NCI-H345 (cell line): ENCODE results near the gene PKD1L1.
"Not testable (repeated sequence)": the region's sequence is repeated elsewhere in the genome, so short reads cannot be mapped to it uniquely, and the experiment has no call there.

Experiments
- DNase-seq: peaks from one replicate; lab custom pipeline; 2025; lab: John Stamatoyannopoulos, UW

Gene PKD1L1

DNA sequence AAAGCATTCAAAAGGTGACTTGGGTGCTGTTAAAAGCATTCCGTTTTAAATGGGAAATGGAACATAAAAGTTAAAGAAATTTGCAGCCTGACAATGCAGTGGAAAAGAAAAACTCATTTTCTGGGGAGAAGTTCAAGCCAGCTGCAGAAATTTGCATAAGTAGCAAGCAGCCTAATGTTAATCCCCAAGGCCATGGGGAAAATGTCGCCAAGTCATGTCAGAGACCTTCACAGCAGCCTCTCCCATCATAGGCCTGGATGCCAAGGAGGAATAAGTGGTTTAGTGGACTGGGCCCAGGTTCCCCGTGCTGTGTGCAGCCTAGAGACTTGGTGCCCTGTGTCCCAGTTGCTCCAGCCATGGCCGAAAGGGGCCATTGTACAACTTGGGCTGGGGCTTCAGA is 154.2 kb downstream of the PKD1L1 start:
- no peak for DNase-seq

DNA sequence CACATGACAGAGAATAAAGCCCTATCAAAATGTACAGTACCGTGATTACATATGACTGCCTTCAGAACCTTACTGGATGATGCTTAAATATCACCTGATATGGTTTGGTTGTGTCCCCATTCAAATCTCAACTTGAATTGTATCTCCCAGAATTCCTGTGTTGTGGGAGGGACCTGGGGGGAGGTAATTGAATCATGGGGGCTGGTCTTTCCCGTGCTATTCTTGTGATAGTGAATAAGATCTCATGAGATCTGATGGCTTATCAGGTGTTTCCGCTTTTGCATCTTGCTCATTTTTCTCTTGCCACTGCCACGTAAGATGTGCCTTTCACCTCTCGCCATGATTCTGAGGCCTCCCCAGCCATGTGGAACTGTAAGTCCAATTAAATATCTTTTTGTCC is 155.1 kb downstream of the PKD1L1 start:
- not testable (repeated sequence) for DNase-seq

DNA sequence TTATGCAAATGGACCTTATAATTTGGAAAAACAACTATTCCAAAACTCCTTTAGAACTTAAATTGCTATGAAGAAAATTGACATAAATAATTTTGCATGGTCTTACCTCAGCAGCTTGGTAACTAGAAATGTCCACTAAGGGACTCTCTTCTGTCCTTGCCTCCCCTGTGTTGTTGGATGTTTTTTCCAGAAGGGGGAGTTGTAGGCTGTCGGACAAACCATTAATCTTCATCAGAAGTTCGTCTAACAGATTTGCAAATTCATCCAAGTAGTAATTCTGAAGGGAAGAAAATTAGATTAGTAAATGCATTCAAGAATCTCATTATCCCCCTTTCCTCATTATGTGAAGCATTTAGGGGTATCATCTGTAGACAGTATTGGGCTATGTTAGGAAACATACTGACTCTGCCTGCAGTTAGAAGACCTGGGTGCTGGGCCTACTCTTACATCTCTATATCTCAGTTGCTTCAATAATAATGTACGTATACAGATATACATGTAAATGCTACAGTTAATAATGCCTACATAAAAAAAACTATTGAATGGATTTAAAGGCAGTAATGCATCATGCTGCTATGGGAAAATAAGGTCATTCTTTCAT is 155.6 kb downstream of the PKD1L1 start:
- no peak for DNase-seq

DNA sequence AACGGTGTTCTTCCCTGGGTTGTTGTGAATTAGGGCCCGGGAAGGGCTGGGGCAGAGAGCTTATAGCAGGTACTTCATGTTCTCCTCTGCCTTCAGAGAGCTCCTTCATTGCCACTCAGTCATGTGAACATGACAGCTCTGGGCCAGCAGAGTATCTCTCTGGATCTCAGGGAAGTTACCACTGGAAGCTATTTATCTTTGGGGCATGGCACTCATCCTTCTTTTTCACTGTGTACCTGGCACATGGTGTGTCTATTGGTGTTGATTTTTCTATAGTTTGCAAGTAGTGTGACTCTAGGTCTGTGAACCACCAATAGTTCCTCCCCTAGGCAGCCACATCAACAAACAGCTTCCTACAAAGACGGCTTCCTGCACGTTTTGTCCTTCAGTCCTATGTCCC is 156.6 kb downstream of the PKD1L1 start:
- DNase-seq, result no peak

DNA sequence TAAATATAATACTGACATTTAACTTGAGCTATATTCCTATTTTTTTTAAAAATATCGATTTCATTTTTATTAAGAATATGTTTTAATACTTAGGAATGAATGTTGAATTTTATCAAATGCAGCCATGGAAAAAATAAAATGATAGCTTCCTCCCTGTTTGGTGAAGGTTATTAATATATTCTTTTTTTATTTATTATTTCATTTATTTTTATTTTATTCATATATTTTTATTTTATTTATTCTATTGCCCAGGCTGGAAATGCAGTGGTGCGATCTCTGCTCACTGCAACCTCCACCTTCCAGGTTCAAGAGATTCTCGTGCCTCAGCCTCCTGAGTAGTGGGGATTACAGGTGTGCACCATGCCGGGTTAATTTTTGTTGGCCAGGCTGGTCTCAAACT is 160.2 kb downstream of the PKD1L1 start:
- no peak for DNase-seq

DNA sequence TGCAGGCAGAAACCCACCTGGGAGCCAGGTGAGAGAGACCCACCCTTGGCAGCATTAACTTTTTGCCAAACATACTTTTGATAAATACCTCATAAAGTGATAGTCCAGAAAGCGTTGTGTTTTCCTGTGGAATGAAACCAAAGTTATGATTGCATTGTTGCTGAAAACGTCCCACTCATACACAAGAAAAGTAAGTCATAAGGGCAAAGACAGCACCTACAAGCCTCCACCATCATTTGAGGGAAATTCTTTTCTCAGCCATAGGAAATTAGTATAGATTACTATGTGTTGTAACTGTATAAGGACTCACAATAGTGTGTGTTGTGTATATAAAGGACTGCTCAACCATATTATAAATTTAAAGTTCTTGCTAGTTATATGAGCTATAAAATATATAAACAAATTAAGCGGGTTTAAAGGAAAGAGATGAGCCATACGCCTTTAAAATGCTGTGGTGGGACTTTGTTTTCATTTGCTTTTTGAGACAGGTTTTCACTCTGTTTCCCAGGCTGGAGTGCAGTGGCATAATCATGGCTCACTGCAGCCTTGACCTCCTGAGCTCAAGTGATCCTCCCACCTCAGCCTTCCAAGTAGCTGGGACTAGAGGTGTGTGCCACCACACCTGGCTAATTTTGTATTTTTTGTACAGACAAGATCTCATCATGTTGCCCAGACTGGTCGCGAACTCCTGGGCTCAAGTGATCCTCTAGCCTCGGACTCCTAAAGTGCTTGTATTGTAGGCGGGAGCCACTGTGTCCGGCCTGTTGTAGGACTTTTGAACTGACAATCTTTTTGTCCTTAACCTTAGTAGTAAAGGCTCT is 160.8 kb downstream of the PKD1L1 start:
- no peak for DNase-seq

DNA sequence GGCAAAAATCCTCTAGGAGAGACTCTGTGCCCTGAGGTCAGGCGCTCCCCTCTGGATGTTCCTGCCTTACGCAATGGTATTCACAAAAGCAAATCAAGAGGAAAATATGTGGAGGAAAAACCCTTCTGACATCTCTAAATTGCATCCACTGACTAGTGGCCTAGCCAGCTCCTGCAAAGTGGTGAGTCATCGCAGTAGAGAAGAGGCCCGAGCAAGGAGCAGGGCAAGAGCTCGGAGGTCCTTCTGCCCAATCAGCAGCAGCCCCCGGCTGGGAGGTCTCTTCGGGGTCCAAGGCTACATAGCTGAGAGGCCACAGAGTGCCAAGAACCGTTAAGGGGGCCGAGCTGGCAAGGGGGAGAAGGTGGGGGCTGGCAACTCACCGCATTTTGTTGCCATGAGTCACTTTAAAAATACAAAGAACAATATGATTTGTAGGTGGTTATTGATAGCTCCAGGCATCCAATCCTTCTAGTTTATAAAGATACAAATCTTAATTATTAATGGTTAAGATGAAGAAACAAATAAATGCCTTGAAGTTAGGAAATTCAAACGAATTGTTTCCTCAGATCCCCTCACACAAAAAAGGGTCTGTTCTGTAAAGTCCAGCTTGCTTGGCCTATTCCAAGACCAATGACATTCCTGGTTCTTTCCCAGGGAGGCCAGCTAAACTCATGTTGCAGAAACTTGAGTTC is 161.6 kb downstream of the PKD1L1 start:
- no peak for DNase-seq

DNA sequence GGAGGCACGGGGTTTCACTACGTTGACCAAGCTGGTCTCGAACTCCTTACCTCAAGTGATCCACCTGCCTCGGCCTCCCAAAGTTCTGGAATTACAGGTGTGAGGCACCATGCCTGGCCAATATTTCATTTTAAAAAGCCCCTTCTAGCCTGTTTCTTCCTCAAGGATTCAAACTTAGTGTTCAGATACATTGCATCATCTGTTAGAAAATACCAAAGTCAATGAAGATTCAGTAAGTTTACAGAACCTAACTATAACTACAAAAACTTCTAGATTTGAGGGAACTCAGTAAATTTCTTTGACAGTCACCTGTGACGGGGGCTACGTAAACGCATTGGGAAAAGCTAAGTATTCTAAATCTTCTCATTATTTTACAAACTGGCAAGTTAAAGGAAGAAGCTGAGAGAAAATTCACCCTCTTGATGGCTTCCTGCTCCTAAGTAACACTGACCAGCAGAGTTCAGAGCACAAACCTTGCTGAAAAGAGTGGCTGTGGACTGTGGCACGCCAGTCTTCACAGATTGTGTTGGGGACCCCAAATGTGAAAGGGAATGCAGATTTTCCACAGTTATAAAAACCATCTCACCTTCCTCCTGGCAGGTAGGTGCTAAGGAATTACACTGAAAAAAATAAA is 162.2 kb downstream of the PKD1L1 start:
- DNase-seq, result no peak

DNA sequence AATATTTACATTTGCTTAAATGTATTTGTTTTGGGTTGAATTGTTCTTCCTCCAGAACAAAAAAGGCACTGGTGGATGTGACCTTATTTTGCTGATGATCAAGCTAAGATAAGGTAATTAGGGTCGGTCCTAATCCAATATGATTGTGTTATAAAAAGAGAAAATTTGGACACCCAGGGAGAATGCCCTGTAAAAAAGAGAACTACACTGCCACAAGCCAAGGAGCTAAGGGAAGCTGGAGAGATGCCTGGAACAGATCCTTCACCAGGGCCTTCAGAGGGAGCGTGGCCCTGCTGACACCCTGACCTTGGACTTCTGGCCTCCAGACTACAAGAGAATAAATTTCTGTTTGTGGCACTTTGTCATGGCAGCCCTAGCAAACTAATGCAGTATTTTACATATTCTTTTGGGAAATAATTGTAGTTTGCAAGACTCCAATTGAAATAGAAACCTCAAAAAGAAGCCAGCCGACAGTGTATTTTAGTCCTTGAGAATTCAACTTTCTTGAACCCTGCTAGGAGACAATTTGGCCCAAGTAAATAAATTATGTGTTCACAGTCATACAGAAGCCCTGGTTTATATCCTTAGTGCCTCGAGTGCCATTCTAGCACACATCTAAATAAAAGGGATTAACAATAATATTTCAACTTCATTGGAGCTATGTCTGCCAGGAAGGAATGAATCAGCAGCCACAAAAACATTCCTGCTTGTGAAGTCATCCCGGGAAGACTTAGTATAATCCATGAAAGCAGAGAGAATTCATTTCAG is 164.6 kb downstream of the PKD1L1 start:
- no peak for DNase-seq

DNA sequence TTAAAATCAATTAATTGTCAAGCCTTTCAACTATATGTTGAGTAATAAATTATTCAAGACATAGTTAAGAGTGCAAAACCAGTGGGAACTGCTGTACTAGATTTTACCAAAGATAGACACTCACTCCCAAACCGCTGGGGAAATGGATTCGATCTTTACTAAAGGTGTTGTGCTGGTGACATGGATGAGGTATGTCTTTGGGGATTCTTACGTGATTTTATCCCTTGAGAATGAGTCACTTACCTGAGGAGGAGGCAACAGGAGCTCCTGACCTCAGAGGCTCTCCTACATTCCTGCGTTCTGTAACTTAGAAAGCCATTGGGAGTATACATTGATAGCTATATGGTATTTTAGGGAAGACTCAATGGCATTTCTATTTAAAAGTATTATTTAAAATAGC is 165.5 kb downstream of the PKD1L1 start:
- no peak for DNase-seq

DNA sequence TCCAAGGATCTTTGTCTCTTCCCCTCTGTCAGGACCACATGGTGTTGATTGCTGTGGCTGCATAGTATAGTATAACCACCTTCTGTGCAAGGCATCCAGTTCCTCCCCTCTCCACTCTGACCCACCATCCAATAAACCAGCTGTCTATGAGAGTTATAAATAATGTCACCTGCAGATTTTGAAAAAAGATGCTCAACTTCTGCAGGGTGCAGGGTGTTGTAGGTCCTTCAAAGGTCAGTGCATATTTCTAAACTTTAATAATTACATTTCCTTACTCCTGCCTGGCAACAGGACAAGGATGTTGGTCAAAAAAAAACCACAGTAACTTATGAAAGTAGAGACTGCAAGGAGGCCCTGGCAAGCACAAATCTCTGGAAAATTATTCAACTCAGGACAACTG is 166.2 kb downstream of the PKD1L1 start:
- DNase-seq, result no peak

DNA sequence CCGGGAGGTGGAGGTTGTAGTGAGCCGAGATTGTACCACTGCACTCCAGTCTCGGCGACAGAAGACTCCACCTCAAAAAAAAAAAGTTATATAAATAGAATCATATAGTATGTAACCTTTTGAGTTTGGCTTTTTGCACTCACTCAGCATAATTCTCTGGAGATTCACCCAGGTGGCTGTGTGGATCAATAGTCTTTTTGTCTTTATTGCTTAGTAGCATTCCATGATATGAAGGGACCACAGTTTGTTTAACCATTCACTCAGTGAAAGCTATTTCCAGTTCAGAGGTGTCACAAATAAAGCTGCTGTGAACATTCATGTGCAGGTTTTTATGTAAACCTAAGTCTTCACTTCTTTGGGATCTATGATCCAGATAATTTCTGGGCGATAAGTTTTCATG is 167.7 kb downstream of the PKD1L1 start:
- DNase-seq, result no peak

DNA sequence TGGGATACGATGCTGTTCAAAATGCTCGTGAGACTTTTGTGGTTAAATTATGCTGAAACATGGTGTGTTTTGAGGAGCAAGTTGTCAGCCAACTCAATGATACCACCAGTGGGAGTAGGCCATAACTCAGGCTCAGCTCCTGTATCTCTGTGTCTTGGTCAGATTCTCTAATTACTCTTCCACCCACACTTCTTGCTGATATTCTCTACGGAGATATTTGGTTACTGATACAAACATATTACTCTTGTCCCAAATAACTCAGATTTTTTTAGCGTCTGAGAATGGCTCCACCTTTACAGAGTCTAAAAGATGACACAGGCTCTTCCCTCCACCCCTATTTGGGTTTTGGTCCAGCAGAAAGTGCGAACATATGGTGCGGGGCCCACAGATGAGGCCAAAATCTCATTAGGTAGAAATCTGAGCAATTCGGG is 168.9 kb downstream of the PKD1L1 start:
- DNase-seq, result no peak

DNA sequence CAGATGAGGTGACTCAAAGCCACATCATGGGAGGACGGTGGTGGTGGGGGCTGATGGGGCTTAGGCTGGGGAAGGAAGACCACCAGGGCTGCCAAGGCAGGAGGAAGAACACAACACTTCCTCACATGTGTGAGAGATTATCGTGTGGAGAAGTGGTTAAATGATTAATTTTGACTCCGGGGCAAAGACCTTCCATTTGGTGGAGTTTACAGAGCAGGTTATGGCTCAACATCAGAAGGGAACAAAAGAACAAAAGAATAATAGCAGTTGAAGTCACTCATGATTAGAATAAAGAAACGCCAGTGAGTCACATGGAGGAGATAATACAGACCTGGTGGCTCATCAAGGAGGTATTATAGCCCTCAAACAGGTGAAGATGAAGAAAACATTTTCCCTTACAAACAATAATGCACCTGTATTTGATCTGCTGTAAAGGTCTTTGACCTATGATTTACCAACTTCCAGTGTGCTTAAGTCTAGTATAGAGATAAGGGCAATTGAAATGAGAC is 170.1 kb downstream of the PKD1L1 start:
- no peak for DNase-seq

DNA sequence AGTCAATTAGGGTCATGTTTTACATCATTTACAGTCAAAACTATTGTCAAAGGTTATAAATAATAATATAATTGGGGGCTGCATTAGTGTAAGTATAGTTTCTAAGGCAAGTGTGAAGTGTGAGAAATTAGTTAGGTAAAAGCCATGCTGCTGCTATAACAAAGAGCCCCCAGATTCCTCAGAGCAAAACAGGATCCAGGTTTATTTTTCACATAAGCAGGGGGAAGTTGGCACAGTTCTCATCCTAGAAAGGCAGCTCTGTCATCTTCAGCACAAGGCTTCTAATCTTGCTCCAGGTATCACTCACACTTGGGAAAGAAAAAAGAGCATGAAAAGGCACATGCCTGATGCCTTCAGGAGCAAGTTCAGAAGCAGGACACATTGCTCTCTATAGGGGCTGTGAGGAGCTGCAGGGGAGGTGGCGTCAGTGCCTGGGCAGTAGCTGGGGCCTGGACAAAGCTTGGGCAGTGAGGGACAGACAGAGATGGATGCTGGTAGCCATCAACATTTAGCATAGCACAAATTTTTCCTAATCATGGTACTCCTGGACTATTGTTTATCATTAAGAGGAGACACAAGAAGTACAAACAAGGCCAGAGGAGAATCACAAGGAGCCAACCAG is 170.6 kb downstream of the PKD1L1 start:
- DNase-seq, result no peak

DNA sequence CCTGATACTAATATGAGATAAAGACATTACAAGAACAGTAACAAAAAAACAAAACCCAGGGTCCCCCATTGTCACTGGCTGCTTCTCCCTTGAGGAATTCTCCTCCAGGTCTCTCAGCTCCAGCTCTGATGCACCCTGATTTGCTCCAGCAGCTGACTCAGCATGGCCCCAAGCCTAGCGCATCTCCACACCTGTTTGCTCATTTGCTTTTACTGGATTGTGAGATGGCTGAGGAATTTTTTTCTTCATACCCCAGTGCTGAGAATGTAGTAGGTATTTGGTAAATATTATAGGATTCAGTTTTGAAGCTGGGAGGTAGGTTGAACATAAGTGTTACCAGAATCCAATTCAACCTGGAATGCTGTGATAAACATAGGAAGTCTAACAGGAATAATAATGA is 171.9 kb downstream of the PKD1L1 start:
- no peak for DNase-seq

DNA sequence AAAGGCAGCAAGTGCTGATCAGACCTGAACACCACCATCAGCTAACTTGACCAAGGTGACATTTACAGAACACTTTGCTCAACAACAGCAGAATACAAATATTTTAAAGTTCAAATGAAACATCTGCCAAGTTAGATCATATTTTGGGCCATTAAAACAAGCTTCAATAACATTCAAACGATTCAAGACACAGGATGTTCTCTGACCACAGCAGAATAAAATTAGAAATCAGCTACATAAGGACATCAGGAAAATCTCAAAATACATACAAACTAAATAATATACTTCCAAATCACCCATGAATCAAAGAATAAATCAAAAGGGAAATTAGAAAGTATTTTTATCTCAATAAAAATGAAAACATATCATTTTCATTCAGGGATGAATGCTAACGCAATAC is 173.0 kb downstream of the PKD1L1 start:
- DNase-seq, result no peak

DNA sequence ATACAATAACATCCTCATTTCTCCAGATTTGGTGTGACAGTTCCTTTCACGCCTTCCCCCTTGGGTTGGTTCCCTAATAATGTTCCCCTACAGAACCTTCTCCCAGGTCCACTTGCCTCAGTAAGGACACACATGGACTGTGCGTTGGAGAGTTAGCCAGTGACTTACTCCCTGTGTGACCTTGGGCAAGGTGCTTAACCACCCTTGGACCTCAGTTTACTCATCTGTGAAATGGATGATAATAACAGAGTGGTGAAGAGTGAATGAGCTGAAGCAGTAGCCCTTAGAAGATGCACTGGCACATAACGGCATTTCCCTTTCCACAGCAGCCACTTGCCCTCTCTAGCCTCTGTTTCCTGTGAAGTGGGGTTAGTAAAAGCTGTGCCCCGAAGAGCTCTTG is 175.8 kb downstream of the PKD1L1 start:
- DNase-seq, result no peak

DNA sequence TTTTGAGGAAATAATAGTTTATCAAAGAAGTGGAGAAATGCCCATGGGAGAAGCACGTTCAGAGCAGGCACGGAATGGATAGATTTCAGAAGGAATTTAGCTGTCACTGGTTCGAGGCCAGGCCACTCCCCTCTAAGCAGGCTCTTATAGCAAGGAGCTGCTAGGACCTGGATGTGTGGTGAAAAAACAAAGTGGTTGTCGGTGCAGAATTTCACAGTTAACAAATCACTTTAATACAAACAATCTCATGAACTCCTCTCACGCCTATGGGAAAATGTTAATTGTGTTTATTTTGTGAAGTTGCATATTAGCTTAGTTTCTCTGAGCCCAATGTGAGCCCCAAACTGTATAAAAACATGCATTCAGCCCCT is 176.3 kb downstream of the PKD1L1 start:
- DNase-seq, result no peak

DNA sequence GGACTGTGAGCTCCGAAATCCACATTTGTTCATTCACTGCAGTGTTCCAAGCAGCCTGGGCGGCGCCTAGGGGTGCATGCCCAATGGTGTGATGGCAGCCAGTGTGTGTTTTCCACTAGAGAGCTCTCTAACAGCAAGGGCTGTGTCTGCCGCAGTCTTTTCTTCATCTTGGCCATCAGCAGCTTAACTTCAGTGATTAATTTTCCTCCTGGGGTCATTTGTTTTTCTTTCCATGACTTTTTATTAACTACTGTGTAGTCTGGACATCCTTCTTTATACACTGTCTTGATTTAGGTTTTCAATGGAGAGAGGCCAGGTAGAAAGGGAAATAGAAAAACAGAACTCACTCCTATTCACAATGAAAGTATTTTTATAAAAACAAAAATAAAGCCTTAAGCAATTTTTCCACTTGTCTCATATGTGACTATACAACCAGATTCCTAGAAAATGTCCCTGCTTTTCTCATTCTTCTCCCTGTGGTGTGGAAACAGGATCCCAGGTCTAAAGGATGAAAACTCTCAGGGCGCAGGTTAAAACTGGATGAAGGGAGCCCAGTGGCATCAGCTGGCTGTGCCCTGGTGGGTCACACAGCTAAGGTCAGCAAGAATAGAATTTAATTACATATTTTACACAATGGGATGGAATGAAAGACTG is 176.8 kb downstream of the PKD1L1 start:
- no peak for DNase-seq

DNA sequence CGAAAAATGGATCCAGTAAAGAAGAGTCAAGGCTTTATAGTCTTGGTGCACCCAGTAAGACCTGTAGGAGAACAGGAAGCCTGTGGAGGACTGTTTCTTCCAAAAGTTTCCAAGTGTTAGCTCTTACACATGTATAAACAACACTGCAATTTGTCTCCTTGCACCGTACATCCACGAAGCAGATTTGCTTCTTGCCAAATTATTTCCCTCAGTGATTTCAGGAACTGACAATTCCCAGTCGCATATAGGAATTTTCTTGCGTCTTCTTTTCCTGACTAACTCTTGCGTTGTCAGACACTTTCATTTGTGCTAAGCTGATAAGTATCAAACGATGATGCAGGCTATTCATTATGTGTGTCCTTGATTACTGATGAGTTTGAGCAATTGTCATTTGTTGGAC is 182.1 kb downstream of the PKD1L1 start:
- no peak for DNase-seq
